Retinal pigment epithelial cell (primary cell): Measurements from ENCODE around the gene ARID5B.

Source experiments
- DNase-seq: peaks from one replicate; pipeline ENCODE4 v3.0.0-alpha.2; 2010; ENCODE audit warnings: low read depth
- H3K4me3 ChIP-seq: 2 replicates; pipeline ENCODE4 v1.5.1; 2011; ENCODE audit warnings: mild to moderate bottlenecking, low read length, control low read depth, moderate library complexity
- TF ChIP-seq, protein P1 (sequence below): conservative IDR thresholded peaks from 2 replicates; pipeline ENCODE4 v1.5.1; 2011; ENCODE audit warnings: low read depth, low read length, control low read depth, inconsistent platforms

ARID5B gene

DNA sequence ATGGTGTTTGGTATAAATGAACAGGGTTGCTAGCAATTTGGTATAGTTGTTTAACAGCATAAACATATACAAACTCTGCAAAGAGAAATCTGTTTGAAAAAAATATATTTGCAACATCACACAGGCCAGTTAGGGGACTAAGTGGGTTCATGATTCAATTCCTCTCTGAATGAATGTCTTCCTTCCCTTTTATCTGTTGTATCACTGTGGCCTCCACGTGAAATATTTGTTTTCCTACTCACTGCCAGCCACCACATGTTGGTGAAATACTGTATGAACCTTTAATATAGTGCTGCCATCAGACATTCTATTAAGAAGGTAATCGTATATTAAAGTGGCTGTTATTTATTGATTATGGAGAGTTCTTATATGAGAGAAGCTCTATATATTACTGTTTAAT lies 157.0 kb downstream of the ARID5B start:
- no peak overlapping the region for H3K4me3 ChIP-seq
- DNase-seq, result no peak
- TF ChIP-seq, protein P1, sequence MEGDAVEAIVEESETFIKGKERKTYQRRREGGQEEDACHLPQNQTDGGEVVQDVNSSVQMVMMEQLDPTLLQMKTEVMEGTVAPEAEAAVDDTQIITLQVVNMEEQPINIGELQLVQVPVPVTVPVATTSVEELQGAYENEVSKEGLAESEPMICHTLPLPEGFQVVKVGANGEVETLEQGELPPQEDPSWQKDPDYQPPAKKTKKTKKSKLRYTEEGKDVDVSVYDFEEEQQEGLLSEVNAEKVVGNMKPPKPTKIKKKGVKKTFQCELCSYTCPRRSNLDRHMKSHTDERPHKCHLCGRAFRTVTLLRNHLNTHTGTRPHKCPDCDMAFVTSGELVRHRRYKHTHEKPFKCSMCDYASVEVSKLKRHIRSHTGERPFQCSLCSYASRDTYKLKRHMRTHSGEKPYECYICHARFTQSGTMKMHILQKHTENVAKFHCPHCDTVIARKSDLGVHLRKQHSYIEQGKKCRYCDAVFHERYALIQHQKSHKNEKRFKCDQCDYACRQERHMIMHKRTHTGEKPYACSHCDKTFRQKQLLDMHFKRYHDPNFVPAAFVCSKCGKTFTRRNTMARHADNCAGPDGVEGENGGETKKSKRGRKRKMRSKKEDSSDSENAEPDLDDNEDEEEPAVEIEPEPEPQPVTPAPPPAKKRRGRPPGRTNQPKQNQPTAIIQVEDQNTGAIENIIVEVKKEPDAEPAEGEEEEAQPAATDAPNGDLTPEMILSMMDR, result no peak

DNA sequence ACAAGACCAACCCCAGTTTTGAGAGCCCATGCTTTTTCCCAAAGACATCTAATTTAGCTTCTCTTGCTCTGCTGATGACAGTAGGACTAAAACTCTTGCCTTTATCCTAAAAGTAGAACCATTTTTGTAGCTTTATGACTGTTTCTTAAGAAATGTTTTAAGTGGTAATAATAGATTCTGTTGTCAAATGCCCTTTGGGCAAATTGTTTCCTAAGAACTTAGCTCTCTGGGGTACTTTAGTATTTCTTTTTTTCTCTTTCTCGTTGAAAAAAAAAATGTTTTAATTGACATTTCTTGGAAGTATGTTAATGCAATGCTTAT lies 157.4 kb downstream of the ARID5B start:
- no peak overlapping the region for H3K4me3 ChIP-seq
- no peak for DNase-seq
- TF ChIP-seq, protein P1, result no peak

DNA sequence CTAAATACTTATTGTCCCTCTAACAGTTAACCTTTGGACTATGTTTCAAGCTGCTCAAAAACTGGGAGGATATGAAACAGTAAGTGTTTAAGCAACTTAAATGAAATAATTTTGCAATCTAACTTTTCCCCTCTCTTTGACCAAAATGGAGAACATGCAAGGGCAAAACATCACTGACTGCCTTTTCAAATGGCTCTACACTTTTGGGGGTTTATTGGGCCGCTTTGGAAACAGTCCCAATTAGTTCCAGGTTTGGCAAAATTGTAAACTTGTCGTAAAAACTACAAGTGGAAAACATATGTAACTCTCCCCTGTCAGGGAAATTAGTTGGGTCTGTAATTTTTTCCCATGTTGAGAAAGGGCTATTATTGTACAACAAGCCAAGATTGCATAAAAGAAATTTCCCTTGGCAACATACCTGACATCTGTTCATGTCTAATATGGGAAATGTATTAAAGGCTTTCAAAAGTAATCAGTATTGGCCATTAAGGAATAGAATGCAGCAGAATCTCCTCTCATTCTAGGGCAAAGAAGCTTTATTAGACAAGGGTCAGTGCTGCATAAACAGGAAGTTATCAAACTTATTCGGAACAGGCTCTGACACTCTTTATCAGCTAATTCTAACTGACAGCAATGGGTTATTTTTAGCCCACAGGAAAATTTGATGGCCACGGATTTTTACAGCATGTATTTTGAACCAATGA lies 157.9 kb downstream of the ARID5B start:
- no peak overlapping the region for H3K4me3 ChIP-seq
- TF ChIP-seq, protein P1, result no peak
- DNase-seq, result no peak

DNA sequence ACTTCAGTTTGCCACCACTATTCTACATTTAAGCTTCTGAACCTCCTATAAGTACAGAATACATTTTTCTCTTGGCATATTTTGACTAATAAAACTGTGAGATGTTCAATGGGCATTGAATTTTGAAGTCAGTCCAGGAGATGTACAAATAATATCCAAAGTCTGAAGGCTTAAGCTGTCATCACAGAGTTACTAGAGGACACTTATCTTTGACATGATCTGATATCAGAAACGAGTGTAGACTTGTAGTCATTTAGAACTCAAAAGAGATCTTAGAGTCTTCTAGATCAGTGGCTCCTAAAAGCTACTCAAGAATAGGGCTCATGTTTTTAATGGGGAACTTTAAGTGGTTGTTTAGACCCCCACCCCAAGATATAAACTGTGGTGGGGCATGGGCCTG lies 160.5 kb downstream of the ARID5B start:
- no peak overlapping the region for H3K4me3 ChIP-seq
- TF ChIP-seq, protein P1, result no peak

DNA sequence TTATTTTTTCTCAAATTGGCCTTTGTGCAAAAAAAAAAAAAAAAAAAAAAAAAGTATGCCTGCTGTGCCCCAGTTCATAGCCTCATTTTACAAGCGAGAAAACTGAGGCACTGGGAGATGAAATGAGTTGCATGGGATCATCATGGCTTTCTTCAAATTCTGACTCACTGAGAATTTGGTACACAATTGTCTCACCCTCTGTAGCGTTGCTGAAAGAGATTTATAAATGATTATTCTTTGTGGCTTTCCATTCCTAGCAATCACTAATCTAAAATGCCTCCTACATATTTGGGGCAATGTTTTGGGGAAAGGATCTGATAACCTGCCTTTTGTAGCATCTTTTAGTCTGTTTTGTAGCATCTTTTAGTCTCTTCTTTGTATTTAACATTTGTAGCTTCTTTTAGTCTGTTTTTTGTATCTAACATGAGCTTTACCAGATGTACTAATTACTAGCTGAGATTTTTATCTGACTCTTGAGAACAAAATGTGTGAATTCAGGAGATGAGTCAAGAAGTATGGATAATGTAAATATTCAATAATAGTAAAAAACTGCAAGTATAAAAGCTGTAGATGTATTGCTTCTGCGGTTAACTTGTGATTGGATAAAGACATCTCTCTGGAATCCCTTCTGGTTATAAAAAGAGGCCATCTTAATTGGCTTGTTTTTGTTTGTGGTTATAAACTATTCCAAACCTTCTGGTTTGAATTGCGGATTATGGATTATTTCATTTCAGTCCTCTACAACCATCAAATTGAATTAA lies 161.4 kb downstream of the ARID5B start:
- TF ChIP-seq, protein P1, result no peak
- DNase-seq, result no peak
- H3K4me3 ChIP-seq, result no peak overlapping the region

More for the DNA sequence above, 160.5 kb downstream of the ARID5B start:
- DNase-seq, result no peak

DNA sequence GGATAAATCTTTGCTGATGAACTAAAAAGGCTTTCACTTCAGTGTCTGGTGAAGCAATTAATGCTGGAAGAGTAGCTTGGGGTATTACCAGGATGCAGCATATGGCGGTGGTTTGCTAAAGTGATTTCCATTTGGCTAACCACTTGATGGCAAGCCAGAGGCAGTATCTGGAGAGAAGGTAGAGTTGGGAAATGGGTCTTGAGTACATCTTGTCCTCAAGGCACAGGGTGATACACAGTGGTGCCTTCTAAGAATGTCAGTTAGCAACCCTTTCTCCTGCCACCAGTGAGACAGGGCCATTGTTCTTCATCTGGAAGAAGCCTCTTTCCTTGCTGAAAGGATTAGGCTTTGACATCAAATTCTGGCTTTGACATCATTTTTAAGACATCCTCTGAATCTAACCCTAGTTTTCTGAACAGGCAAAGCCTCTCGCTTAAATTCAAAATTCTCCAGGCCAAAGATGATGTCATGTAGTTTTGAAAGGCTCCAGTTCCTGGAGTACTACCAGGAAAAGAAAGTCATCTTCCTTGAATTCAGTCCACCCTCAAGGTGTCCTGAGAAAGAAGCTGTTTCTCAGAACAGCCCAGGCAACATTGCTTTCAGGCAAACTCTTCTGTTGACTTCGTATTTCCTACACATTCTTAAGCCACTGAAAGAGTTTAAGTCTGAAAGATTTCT lies 162.4 kb downstream of the ARID5B start:
- no peak for DNase-seq

More for the DNA sequence above, 162.4 kb downstream of the ARID5B start:
- H3K4me3 ChIP-seq, result no peak overlapping the region
- TF ChIP-seq, protein P1, result no peak
